GM13977 (cell line): ENCODE measurements around the gene SMIM14.

Source experiments
- DNase-seq: peaks from one replicate; pipeline ENCODE4 v3.0.0; 2012; ENCODE audit warnings: low spot score
- in situ Hi-C: fragments of 300-500 bp; cut with MboI; formaldehyde crosslinking; loops from one replicate; pipeline ENCODE4 v1.12.0; 2022; ENCODE audit warnings: low sequenced_read_pairs, low pct_unique_long_range_greater_than_20kb, mixed read lengths, inconsistent platforms; ENCODE audit not compliant: unreplicated experiment
- TF ChIP-seq, protein P1 (sequence below): IDR thresholded peaks from 2 replicates; pipeline ENCODE4 v1.5.1; 2012; ENCODE audit warnings: mild to moderate bottlenecking, control low read depth; ENCODE audit not compliant: insufficient read depth; ENCODE audit errors: extremely low read depth, missing control alignments

The SMIM14 gene

DNA sequence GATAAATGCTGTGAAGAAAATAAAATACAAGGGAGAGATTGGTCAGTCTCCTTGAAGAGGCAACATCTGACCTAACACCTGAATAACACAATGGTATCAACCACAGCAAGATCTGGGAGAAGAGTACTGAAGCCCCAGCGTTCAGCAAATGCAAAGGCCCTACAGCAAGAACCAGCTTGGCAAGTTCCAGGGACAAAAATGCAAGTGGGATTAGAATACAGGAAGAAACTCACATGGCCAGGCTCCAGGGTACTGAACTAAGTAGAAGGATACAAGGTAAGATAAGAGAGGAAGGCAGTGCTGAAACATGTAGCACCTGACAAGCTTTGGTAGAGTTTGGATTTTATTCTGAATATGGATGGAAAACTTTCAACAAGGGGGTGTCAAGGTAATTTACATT, 3.6 kb downstream of the SMIM14 start:
- TF ChIP-seq, protein P1, sequence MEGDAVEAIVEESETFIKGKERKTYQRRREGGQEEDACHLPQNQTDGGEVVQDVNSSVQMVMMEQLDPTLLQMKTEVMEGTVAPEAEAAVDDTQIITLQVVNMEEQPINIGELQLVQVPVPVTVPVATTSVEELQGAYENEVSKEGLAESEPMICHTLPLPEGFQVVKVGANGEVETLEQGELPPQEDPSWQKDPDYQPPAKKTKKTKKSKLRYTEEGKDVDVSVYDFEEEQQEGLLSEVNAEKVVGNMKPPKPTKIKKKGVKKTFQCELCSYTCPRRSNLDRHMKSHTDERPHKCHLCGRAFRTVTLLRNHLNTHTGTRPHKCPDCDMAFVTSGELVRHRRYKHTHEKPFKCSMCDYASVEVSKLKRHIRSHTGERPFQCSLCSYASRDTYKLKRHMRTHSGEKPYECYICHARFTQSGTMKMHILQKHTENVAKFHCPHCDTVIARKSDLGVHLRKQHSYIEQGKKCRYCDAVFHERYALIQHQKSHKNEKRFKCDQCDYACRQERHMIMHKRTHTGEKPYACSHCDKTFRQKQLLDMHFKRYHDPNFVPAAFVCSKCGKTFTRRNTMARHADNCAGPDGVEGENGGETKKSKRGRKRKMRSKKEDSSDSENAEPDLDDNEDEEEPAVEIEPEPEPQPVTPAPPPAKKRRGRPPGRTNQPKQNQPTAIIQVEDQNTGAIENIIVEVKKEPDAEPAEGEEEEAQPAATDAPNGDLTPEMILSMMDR, result no peak
- DNase-seq, result no peak

DNA sequence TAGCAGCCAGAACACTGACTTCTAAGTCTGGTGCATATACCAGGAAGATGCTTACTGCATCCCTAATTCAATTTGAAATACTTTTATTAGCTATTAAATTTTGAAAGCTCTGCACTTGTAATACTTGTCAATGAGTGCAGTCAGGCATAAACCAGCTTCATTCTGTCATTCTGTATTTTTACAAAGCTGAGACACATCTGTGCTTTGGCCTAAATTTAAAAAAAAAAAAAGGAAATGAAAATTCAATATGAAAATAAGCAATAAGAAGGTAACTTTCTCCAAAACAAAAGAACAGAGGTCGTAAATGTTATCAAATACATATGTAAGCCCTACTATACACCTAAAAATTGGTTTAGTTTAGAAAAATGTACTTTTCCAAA, 7.0 kb downstream of the SMIM14 start:
- in situ Hi-C loops, result loop anchor here (10.0 kb wide), 1 partner anchor 157 kb away; no protein-coding TSS in a partner anchor

More for the DNA sequence above, 3.6 kb downstream of the SMIM14 start:
- in situ Hi-C loops, result loop anchor here (10.0 kb wide), 1 partner anchor 160 kb away; no protein-coding TSS in a partner anchor

DNA sequence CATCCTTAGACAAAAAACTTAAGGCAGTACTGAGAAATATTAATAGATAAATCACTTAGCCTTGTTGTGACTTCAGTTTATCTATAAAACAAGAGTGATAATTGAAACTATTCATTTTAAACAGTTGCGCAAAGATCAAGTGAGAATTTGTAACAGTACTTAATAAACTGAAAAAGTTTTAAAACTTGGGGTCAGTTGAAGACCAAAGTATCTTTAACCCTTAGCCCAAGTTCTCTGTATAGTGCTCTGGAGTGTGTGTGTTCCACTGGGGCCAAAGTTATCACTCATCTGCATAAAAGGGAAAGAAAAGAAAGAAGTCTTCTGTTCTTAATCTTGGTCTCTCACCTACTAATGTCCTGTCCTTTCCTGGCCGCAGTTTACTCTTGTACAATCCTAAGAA, 11.3 kb downstream of the SMIM14 start:
- DNase-seq, result no peak
- TF ChIP-seq, protein P1, result no peak
- in situ Hi-C loops, result no loop called here

More for the DNA sequence above, 7.0 kb downstream of the SMIM14 start:
- peak; percentile 41 for DNase-seq
- TF ChIP-seq, protein P1, result no peak

DNA sequence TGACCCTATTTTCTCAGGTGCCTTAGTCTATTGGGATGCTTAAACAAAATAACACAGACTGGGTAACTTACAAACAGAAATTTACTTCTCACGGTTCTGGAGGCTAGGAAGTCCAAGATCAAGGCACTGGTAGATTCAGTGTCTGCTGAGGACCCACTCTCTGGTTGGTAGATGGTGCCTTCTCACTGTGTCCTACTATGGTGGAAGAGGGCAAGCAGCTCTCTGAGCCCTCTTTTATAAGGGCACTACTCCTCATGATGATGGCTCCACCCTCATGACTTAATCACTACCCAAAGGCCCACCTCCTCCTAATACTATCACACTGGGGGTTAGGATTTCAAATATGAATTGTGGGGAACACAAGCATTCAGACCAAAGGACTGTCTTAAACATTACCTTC, 11.8 kb downstream of the SMIM14 start:
- no peak for DNase-seq
- TF ChIP-seq, protein P1, result no peak
- in situ Hi-C loops, result no loop called here

DNA sequence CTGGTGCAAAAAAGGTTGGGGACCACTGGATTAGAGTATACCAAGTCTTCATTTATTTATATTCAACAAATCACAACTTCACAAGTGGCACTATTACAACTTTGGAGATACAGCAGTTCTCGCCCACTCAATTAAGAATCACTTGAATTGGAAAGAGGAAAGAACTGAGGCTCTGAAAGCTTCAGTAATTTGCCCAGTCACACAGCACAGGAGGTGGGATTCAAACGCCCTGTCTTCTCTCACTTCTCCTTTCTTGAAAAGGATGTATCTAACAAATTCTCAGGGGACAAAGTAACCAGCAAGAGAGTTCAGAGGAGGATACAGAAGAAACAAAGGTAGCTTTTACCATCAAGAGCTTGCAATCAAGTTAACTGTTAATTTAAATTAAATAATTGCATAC, 12.4 kb downstream of the SMIM14 start:
- DNase-seq, result peak; percentile 43
- in situ Hi-C loops, result no loop called here
- TF ChIP-seq, protein P1, result no peak

DNA sequence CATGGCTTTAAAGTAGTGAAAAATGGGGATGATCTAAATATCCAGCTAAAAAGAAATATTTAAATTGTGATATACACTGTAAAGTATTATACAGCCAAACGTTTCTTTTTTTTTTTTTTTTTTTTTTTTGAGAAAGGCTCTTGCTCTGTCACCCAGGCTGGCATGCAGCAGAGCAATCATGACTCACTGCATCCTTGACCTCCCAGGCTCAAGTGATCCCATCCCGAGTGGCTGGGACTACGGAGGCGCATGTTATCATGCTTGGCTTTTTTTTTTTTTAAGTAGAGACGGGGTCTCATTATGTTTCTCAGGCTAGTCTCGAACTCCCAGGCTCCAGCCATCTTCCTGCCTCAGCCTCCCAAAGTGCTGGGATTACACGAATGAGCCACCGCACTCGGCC, 17.1 kb downstream of the SMIM14 start:
- DNase-seq, result no peak
- in situ Hi-C loops, result no loop called here
- TF ChIP-seq, protein P1, result no peak

DNA sequence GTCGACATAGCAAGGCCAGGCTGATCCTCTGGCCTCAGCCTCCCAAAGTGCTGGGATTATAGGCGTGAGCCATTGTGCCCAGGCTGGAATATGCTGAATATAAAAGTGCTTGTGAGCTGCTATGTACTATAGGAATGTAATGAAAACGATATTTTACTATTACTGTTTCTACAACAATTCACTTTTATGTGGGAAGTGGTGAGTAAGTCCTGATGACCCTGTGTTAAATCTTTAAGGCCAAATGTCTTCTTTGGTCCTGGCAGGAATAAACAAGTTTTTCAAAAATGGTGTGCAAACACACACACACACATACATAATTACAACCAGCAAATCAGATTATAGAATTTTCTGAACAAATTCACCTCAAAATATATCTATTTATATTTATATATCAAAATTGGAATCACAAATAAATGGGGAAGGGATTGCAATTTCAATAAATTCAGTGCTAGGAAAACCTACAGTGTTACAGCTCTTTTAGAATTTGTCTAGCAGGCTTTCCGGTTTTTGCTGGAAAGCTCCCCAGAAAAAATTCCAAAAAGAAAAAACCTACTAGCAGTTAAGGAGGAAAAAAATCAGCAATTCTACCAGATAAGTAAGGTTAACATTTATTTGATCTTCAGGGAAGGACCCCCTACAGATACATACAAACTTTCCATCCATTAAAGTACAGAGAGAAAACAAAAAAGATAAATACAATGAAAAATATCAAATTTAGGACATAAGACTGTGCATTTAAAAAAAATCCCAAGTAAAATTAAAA, 17.9 kb downstream of the SMIM14 start:
- in situ Hi-C loops, result no loop called here
- no peak for DNase-seq
- TF ChIP-seq, protein P1, result no peak
